Breast epithelium (tissue), 4 donors: ENCODE measurements around the gene MSH2. TPM values are rescaled to one million over a fixed set of nuclear protein-coding genes. Genes with fewer than 3 reads are reported as not detected.
"Not testable (repeated sequence)": the region's sequence is repeated elsewhere in the genome, so short reads cannot be mapped to it uniquely, and the experiment has no call there.

ENCODE experiments used
- DNase-seq, 2 donors: peaks; one replicate each; pipeline ENCODE4 v3.0.0-alpha.2; 2019; ENCODE audit warnings: low spot score in 2 of 2
- H3K27ac ChIP-seq, 2 donors: fragments of 200-600 bp; sonication (generic) in 1 of 2; one replicate each; pipeline ENCODE4 v1.5.1; 2016 to 2019; ENCODE audit warnings: mild to moderate bottlenecking in 1 of 2
- H3K27me3 ChIP-seq, 2 donors: fragments of 200-600 bp; sonication (generic) in 1 of 2; one replicate each; pipeline versions ENCODE4 v1.5.1 to v1.6.0; 2017 to 2019; ENCODE audit warnings: control low read depth in 1 of 2, mild to moderate bottlenecking in 1 of 2
- H3K36me3 ChIP-seq: fragments of 200-600 bp; one replicate; pipeline ENCODE4 v1.5.1; 2019
- H3K4me1 ChIP-seq, 2 donors: fragments of 200-600 bp; sonication (generic); one replicate each; pipeline ENCODE4 v1.5.1; 2016 to 2019; ENCODE audit warnings: control low read depth in 1 of 2
- H3K4me3 ChIP-seq, 3 donors: fragments of 200-600 bp; sonication (generic); 1 replicate in 2 of 3; 2 replicates in 1 of 3; pipeline ENCODE4 v1.5.1; 2016 to 2019; ENCODE audit warnings: mild to moderate bottlenecking in 3 of 3, moderate library complexity in 2 of 3
- H3K9me3 ChIP-seq, 2 donors: fragments of 200-600 bp; sonication (generic) in 1 of 2; one replicate each; pipeline ENCODE4 v1.5.1; 2016 to 2019; ENCODE audit warnings: control low read depth in 1 of 2
- CTCF ChIP-seq, 3 donors: fragments of 450-650 bp; IDR thresholded peaks; one replicate each; pipeline ENCODE4 v1.5.1; 2016 to 2017; ENCODE audit warnings: antibody characterized with exemption in 3 of 3, mild to moderate bottlenecking in 3 of 3, moderate library complexity in 3 of 3
- POLR2A ChIP-seq: fragments of 450-650 bp; IDR thresholded peaks from one replicate; pipeline ENCODE4 v1.6.1; 2016; ENCODE audit warnings: antibody characterized with exemption, mild to moderate bottlenecking, moderate library complexity
- POLR2AphosphoS5 ChIP-seq, 3 donors: sonication (generic); formaldehyde crosslinking; IDR thresholded peaks; one replicate each; pipeline ENCODE4 v1.6.1; 2017; ENCODE audit warnings: antibody characterized with exemption in 3 of 3
- intact Hi-C: fragments of 100-400 bp; cut with DNase I; formaldehyde crosslinking; loops from one replicate; pipeline ENCODE4 v1.15.1; 2023; ENCODE audit warnings: low total_unique reads
- total RNA-seq, 3 donors: library from RNA; depleted of rRNA; stranded (reverse); fragments of >200 nt; gene quantifications; one replicate each; pipeline ENCODE4 v1.1.0, GENCODE V29; 2016

Gene MSH2
- total RNA-seq, 3 donors from 2014 or later: 9.4 to 22.5 (median 16.4) TPM

DNA sequence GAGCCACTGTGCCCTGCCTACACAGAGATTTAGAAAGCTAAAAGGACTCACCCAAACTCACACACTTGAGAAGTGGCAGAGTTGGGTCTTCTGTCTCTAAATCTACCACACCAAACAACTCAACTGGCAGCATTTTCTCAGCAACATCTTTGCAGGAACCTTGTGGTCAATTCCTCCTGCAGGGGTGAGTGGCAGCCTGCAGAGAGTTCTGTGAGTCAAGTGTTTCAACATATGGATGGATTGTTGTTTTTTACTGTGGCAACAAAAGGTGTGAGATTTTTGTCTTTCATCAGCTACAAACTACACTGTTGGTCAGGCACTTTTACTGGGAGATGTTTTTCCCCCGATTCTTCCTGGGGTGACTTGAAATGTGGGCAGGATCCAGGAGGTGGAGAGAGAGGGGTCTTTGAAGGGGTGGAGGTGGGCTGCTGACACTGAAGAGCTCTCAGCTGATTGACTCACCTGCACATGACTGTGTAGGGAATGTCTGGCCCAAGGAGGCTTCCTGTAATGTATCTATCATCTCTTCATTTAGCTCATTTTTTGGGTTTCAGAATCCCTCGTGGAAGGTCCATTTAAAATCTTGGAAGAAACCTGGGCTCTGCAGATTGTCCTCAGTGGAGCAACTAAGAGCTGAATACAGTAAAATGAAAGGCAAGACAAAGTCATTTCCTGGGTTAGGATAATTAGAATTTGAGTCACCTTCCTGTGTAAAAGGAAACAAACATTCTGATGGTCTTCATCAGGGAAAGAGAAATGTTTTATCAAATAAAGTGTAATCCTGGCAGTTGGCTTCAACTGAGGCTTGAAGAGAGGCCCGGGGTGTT lies 98.6 kb downstream of the MSH2 start:
- no peak for DNase-seq
- TF ChIP-seq POLR2AphosphoS5 (IDR thresholded peaks at IDR 0.05) (no peak), POLR2A (no peak), CTCF (IDR thresholded peaks at IDR 0.05) (no peak)
- intact Hi-C loops: no loop called here
- no peak overlapping the region for H3K4me3 ChIP-seq
- no peaks in the 10 kb centered on the region for H3K36me3 ChIP-seq
- H3K4me1 ChIP-seq: no peaks in the 10 kb centered on the region
- no peaks in the 10 kb centered on the region for H3K27me3 ChIP-seq
- H3K9me3 ChIP-seq: no peaks in the 10 kb centered on the region
- no peak overlapping the region for H3K27ac ChIP-seq

DNA sequence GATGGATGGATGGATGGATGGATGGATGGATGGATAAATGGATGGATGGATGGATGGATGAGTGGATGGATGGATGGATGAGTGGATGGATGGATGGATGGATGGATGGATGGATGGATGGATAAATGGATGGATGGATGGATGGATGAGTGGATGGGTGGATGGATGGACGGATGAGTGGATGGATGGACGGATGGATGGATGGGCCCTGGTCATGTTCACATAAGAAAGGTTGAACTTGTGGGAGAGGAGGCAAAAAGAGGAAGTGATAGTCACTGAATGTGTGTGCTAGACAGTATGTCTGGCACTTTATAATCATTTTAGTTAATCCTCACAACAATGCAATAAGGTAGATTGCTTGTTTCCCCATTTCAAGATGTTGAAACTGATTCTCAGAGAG lies 99.5 kb downstream of the MSH2 start:
- DNase-seq: not testable (repeated sequence)

DNA sequence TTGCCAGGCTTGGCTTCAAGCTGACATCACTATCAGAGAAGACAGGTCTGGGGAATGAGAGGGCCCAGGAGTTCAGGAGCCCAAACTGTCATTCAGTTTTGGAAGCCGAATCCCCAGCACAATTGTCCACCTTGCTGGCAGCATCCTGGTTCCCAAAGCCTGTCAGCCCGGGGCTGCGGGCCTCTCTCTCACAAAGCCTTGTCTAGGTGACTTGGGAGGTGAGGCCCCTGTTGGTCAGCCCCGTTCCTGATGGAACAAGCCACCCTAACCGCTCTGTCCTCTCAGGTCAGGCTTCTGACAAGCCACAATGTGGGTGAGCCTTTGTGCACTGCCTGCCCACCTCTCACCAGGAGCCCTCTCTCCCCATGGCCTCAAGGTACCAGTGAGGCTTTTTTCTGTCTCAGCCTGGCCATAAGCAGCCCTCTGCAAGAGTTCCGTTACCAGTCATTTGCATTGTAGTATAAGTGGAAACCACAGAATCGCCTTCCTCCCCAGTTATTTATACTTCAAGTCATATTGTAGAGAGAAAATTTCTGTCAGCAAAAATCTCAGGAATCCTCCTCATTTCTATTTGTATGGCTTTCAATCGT lies 100.6 kb downstream of the MSH2 start:
- no peak for DNase-seq
- intact Hi-C loops: no loop called here

More for the DNA sequence above, 99.5 kb downstream of the MSH2 start:
- H3K27me3 ChIP-seq, H3K9me3 ChIP-seq, intact Hi-C loops, H3K36me3 ChIP-seq, H3K27ac ChIP-seq, H3K4me1 ChIP-seq, H3K4me3 ChIP-seq: not testable (repeated sequence)

DNA sequence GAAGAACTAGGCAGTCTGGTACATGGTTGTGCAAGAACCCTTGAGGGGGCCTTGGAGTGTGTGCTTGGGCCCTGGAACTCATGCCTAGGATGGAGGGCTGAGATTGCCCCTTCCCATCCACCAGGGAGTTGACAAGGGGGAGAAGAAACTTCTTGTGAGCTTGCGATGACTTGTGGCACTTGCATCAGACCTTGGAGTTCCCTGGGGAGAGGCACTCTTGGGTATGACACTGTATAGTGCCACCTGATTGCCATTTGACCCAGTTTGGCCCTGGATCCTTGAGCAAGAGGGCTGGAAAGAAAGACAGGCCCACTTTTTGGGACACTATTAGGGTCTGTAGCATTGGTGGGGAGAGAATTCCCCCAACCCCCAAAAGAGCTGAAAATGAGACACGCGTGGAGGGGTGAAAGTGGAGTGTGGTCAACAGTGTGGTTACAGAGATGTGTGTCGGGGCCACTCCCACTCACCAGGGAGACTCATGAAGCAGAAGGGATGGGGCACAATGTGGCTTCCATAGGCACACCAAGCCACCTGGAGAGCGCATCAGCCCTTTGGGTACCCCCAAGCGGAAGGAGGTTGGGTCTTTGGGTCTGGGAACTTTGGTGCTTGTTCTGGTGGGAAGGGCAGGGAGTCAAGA lies 101.3 kb downstream of the MSH2 start:
- Histone ChIP-seq H3K9me3 (no peaks in the 10 kb centered on the region), H3K27me3 (no peaks in the 10 kb centered on the region), H3K4me1 (no peaks in the 10 kb centered on the region), H3K4me3 (no peak overlapping the region), H3K27ac (no peak overlapping the region), H3K36me3 (no peaks in the 10 kb centered on the region)
- DNase-seq: no peak
- intact Hi-C loops: no loop called here
- TF ChIP-seq CTCF (IDR thresholded peaks at IDR 0.05) (no peak), POLR2AphosphoS5 (IDR thresholded peaks at IDR 0.05) (no peak), POLR2A (no peak)

More for the DNA sequence above, 100.6 kb downstream of the MSH2 start:
- H3K36me3 ChIP-seq: no peaks in the 10 kb centered on the region
- no peaks in the 10 kb centered on the region for H3K27me3 ChIP-seq
- no peak overlapping the region for H3K4me3 ChIP-seq
- H3K27ac ChIP-seq: no peak overlapping the region
- H3K9me3 ChIP-seq: no peaks in the 10 kb centered on the region
- TF ChIP-seq POLR2A (no peak), CTCF (IDR thresholded peaks at IDR 0.05) (no peak), POLR2AphosphoS5 (IDR thresholded peaks at IDR 0.05) (no peak)
- H3K4me1 ChIP-seq: no peaks in the 10 kb centered on the region

GRCh38 chr2:47506024-47506423 lies 103.1 kb downstream of the MSH2 start:
- DNase-seq: no peak
- no peak overlapping the region for H3K27ac ChIP-seq
- no peaks in the 10 kb centered on the region for H3K36me3 ChIP-seq
- no peaks in the 10 kb centered on the region for H3K4me1 ChIP-seq
- no peak overlapping the region for H3K4me3 ChIP-seq
- intact Hi-C loops: no loop called here
- TF ChIP-seq POLR2AphosphoS5 (IDR thresholded peaks at IDR 0.05): no peak
- TF ChIP-seq POLR2A: no peak
- no peak for TF ChIP-seq CTCF (IDR thresholded peaks at IDR 0.05)
- no peaks in the 10 kb centered on the region for H3K9me3 ChIP-seq
- no peaks in the 10 kb centered on the region for H3K27me3 ChIP-seq
